Measurements from ENCODE around the gene DUSP2. TPM values are rescaled to one million over a fixed set of nuclear protein-coding genes. Genes with fewer than 3 reads are reported as not detected.
"Not testable (repeated sequence)": the region's sequence is repeated elsewhere in the genome, so short reads cannot be mapped to it uniquely, and the experiment has no call there.

Gene DUSP2
- total RNA-seq, 2 experiments from 2014 or later: 311 to 313 TPM

GRCh38 chr2:96164459-96165184 is 19.4 kb upstream of the DUSP2 start:
- H3K27ac Mint-ChIP-seq: peak overlapping the region; percentile 99
- H3K4me1 Mint-ChIP-seq (ENCODE audit: low read depth): peaks cover 75% of the 10 kb centered on the region
- H3K27me3 Mint-ChIP-seq: no peaks in the 10 kb centered on the region
- peak overlapping the region; percentile 81 for H3K4me3 Mint-ChIP-seq
- peaks cover 21% of the 10 kb centered on the region for H3K36me3 Mint-ChIP-seq (ENCODE audit: low read depth)
- ChIA-PET POLR2A (interaction anchor here (0.8 to 22.2 kb wide), 11 partner anchors 9 to 365 kb away, joined by 3 to 690 read pairs (median 3); partner anchors contain the start of genes ANKRD36C, ASTL, DUSP2 and ITPRIPL1), CTCF (interaction anchor here (1.0 to 4.0 kb wide), 8 partner anchors 10 to 172 kb away, joined by 3 to 30 read pairs (median 7); partner anchors contain the start of gene ASTL)
- peak; percentile 76 for ATAC-seq
- intact Hi-C loops (cut with micrococcal nuclease): loop anchor here (1.0 to 2.0 kb wide), 2 partner anchors 8 to 18 kb away; no protein-coding TSS in a partner anchor
- peak; percentile 92 for DNase-seq
- H3K9me3 Mint-ChIP-seq: peaks cover 15% of the 10 kb centered on the region
- TF ChIP-seq CTCF (IDR thresholded peaks at IDR 0.05): no peak

- Mint-ChIP-seq H3K4me1 (ENCODE audit: low read depth) (peaks cover 76% of the 10 kb centered on the region), H3K4me3 (peak overlapping the region; percentile 81), H3K9me3 (peaks cover 12% of the 10 kb centered on the region), H3K27me3 (no peaks in the 10 kb centered on the region), H3K27ac (peak overlapping the region; percentile 99), H3K36me3 (ENCODE audit: low read depth) (peaks cover 17% of the 10 kb centered on the region)
- POLR2A ChIA-PET: interaction anchor here (0.8 to 22.2 kb wide), 14 partner anchors 9 to 365 kb away, joined by 3 to 690 read pairs (median 4); partner anchors contain the start of genes ANKRD36C, ASTL, DUSP2 and ITPRIPL1
- intact Hi-C loops (cut with micrococcal nuclease): loop anchor here (1.0 to 2.0 kb wide), 2 partner anchors 8 to 17 kb away; no protein-coding TSS in a partner anchor
- ATAC-seq: peak; percentile 59
- CTCF ChIA-PET: interaction anchor here (1.0 to 4.0 kb wide), 9 partner anchors 11 to 171 kb away, joined by 3 to 30 read pairs (median 9); partner anchors contain the start of genes ASTL and DUSP2
- peak; percentile 97 for DNase-seq
- no peak for TF ChIP-seq CTCF (IDR thresholded peaks at IDR 0.05)
Measured at GRCh38 chr2:96163768-96164429, 18.7 kb upstream of the DUSP2 start.

- intact Hi-C loops (cut with micrococcal nuclease): no loop called here
- Mint-ChIP-seq H3K4me1 (ENCODE audit: low read depth) (peaks cover 79% of the 10 kb centered on the region), H3K9me3 (peaks cover 12% of the 10 kb centered on the region), H3K4me3 (peak overlapping the region; percentile 81), H3K27me3 (no peaks in the 10 kb centered on the region), H3K27ac (peak overlapping the region; percentile 99), H3K36me3 (ENCODE audit: low read depth) (peaks cover 17% of the 10 kb centered on the region)
- ChIA-PET CTCF (interaction anchor here (1.0 to 4.0 kb wide), 8 partner anchors 11 to 171 kb away, joined by 3 to 30 read pairs (median 10); partner anchors contain the start of genes ASTL and DUSP2), POLR2A (interaction anchor here (0.8 to 22.2 kb wide), 9 partner anchors 10 to 173 kb away, joined by 3 to 690 read pairs (median 5); partner anchors contain the start of genes ANKRD36C, ASTL, DUSP2 and STARD7)
- no peak for TF ChIP-seq CTCF (IDR thresholded peaks at IDR 0.05)
- ATAC-seq (no peak), DNase-seq (no peak)
Measured at GRCh38 chr2:96163415-96163767, 18.2 kb upstream of the DUSP2 start.

GRCh38 chr2:96161898-96162297 is 16.7 kb upstream of the DUSP2 start:
- ChIA-PET CTCF (interaction anchor here (2.0 to 3.0 kb wide), 3 partner anchors 14 to 20 kb away, joined by 9 to 19 read pairs (median 16); partner anchors contain the start of gene DUSP2), POLR2A (interaction anchor here (1.1 to 22.2 kb wide), 3 partner anchors 10 to 46 kb away, joined by 3 to 690 read pairs (median 36); partner anchors contain the start of genes ASTL, DUSP2 and STARD7)
- no peak for TF ChIP-seq CTCF (IDR thresholded peaks at IDR 0.05)
- Mint-ChIP-seq H3K9me3 (peaks cover 12% of the 10 kb centered on the region), H3K27me3 (no peaks in the 10 kb centered on the region), H3K4me1 (ENCODE audit: low read depth) (peaks cover 80% of the 10 kb centered on the region), H3K36me3 (ENCODE audit: low read depth) (peaks cover 17% of the 10 kb centered on the region), H3K27ac (peak overlapping the region; percentile 99), H3K4me3 (peak overlapping the region; percentile 12)
- ATAC-seq: no peak
- DNase-seq: no peak
- intact Hi-C loops (cut with micrococcal nuclease): no loop called here

- H3K27me3 Mint-ChIP-seq; ATAC-seq; H3K4me3 Mint-ChIP-seq; intact Hi-C loops (cut with micrococcal nuclease); DNase-seq: not testable (repeated sequence)
- ChIA-PET CTCF (interaction anchor here (1.0 to 6.2 kb wide), 4 partner anchors 9 to 22 kb away, joined by 3 to 43 read pairs (median 11); partner anchors contain the start of gene ASTL), POLR2A (interaction anchor here (0.8 to 22.2 kb wide), 2 partner anchors 14 to 18 kb away, joined by 3 to 690 read pairs; partner anchors contain the start of genes ASTL and DUSP2)
- H3K27ac Mint-ChIP-seq: peak overlapping the region; percentile 99
- H3K36me3 Mint-ChIP-seq (ENCODE audit: low read depth): peaks cover 17% of the 10 kb centered on the region
- H3K4me1 Mint-ChIP-seq (ENCODE audit: low read depth): peaks cover 91% of the 10 kb centered on the region
- H3K9me3 Mint-ChIP-seq: peaks cover 12% of the 10 kb centered on the region
Measured at GRCh38 chr2:96160366-96160765, 15.1 kb upstream of the DUSP2 start.

Data from activated CD8-positive, alpha-beta T cell treated with anti-CD3 and anti-CD28 coated beads for 36 hours (primary cell).